Activated CD4-positive, alpha-beta T cell treated with anti-CD3 and anti-CD28 coated beads for 1 hour (primary cell): Measurements from ENCODE around the gene APEH.

ENCODE experiments used
- DNase-seq: peaks from one replicate; pipeline ENCODE4 v3.0.0-alpha.2; 2020

The APEH gene

GRCh38 chr3:49673715-49674496 is at the start of gene APEH:
TSS of gene APEH (plus strand) at chr3:49674351. CDS start at chr3:49674402, 51 bp downstream.
- peak; percentile 94 for DNase-seq

- no peak for DNase-seq
Observed at GRCh38 chr3:49625071-49625470, 49.1 kb upstream of the APEH start.

DNA sequence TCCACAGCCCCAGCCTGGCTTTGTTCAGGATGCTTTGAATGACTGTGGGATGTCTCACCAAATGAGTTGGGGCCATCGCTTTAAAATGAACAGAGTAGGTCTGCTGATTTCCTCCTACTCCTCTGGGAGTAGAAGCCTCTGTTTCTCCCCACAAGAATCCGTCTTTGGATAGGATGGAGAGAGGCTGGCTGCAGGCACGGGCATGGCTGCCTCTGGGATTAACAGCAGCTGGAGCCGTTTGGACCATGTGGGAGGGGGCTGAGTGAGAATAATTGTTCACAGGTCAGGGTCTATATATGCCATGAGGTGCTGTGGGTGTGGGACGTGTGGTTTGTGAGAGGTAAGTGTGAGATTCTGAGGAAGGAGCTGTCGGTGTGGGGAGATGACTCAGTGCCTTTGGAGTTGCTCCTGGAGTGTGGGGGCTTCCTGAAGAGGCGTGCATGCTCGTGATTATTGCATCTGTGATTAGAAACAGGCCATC is 48.0 kb upstream of the APEH start:
- DNase-seq, result no peak

GRCh38 chr3:49626796-49627195 is 47.4 kb upstream of the APEH start:
- DNase-seq, result no peak

GRCh38 chr3:49627634-49628033 is 46.5 kb upstream of the APEH start:
- DNase-seq, result no peak

- DNase-seq, result no peak
Observed at GRCh38 chr3:49628249-49628648, 45.9 kb upstream of the APEH start.

DNA sequence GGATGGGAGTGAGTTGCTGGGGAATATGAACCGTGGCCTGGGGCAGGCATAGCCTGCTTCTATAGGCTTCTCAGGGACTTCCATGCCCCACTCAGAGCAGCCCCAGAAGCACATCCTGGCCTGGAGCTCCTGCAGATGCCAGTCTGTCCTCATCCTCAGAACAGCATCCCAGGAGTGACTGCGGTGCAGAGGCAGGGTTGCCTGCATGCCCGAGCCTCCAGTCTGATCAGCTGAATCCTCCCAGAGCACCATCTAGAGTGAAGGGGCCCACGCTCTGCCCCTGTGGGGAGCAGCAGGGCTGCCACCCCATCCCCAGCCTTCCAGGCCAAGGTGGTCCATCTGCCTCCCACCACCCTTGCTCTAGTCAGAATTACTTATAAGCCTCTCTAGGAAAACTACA is 44.7 kb upstream of the APEH start:
- no peak for DNase-seq

GRCh38 chr3:49629866-49630265 is 44.3 kb upstream of the APEH start:
- no peak for DNase-seq

GRCh38 chr3:49630784-49631183 is 43.4 kb upstream of the APEH start:
- DNase-seq, result no peak

- DNase-seq, result no peak
Observed at GRCh38 chr3:49634736-49635135, 39.4 kb upstream of the APEH start.

- DNase-seq, result no peak
Observed at GRCh38 chr3:49636883-49637609, 37.1 kb upstream of the APEH start.

DNA sequence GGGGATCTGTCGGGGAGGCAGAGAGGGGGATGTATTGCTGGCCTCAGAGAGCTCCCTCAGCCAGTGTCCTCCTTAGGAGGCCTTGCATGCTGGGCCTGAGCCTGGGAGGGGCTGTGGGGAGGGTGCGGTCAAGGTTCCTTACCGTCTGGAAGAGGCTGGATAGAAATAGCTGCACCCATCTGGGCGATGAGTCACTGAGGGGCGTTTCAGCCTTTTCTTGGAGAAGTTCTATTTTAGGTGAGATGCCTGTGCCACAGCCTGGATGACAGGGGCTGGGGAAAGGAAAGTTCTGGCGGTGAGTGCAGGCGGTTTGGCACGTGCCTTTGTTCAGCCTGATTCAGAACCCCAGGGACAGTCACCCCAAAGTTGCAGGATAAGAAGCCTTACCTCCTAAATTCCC is 35.7 kb upstream of the APEH start:
- no peak for DNase-seq

DNA sequence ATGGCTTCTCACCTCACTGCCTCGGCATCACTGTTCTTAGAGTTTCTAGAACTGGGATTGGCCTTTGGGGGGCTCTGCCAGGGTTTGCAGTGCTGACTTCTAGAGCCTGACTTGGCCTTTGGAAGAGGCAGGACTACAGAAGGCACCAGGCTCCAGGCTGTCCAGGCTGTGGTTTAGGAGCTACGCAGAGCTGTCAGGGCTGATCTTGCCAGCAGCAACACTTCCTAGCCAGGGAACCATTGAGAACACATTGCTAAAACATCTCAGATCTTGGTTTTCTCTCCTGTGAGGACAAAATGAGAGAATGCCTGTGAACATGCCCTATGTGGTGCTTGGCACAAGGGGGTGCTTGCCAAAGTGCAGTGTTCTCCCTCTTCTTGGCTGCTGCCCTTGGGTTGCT is 34.6 kb upstream of the APEH start:
- no peak for DNase-seq

DNA sequence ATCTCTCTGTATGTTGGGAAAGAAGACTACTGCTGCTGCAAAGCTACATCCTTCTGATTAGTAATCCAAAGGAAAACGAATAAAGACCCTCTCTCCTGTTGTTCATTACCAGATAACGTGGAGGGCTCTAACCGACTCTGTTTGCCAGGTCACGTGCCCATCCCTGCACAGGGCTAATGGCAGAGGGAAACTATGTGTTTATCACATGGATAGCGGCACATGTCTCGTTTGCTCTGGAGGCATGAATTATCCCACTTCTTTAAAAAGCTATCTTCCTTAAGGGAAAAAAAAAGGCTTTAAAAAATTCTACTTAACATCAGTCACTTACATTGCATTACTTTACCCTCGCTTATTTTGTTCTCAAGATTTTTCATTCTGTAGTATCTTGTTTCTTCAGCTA is 32.9 kb upstream of the APEH start:
- DNase-seq, result no peak

GRCh38 chr3:49641921-49642707 is 32.0 kb upstream of the APEH start:
- DNase-seq, result no peak

DNA sequence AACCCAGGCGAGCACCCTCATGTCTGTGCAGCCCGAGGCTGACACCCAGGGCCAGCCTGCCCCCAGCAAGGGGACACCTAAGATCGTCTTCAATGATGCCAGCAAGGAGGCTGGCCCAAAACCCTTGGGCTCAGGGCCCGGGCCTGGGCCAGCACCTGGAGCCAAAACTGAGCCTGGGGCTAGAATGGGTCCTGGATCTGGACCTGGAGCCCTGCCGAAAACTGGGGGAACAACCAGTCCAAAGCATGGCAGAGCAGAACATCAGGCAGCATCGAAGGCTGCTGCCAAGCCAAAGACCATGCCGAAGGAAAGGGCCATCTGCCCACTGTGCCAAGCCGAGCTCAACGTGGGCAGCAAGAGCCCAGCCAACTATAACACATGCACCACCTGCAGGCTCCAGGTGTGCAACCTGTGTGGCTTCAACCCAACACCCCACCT is 31.4 kb upstream of the APEH start:
- no peak for DNase-seq

GRCh38 chr3:49644684-49645083 is 29.5 kb upstream of the APEH start:
- no peak for DNase-seq

- DNase-seq, result no peak
Observed at GRCh38 chr3:49646236-49646635, 27.9 kb upstream of the APEH start.

GRCh38 chr3:49647741-49648140 is 26.4 kb upstream of the APEH start:
- no peak for DNase-seq

GRCh38 chr3:49648354-49649019 is 25.7 kb upstream of the APEH start:
- DNase-seq, result no peak

- no peak for DNase-seq
Observed at GRCh38 chr3:49649576-49649975, 24.6 kb upstream of the APEH start.

- DNase-seq, result no peak
Observed at GRCh38 chr3:49650177-49650576, 24.0 kb upstream of the APEH start.

GRCh38 chr3:49650637-49651036 is 23.5 kb upstream of the APEH start:
- DNase-seq, result no peak
